HG03558 (cell line): ENCODE measurements around the gene PTCRA.
"Not testable (repeated sequence)": the region's sequence is repeated elsewhere in the genome, so short reads cannot be mapped to it uniquely, and the experiment has no call there.

Experiments used
- ATAC-seq: cut with Tn5 transposase; IDR thresholded peaks from one replicate; pipeline ENCODE4 v1.9.1; 2021; ENCODE audit warnings: moderate number of reproducible peaks; ENCODE audit not compliant: unreplicated experiment; ENCODE audit errors: extremely low read depth

Gene PTCRA

DNA sequence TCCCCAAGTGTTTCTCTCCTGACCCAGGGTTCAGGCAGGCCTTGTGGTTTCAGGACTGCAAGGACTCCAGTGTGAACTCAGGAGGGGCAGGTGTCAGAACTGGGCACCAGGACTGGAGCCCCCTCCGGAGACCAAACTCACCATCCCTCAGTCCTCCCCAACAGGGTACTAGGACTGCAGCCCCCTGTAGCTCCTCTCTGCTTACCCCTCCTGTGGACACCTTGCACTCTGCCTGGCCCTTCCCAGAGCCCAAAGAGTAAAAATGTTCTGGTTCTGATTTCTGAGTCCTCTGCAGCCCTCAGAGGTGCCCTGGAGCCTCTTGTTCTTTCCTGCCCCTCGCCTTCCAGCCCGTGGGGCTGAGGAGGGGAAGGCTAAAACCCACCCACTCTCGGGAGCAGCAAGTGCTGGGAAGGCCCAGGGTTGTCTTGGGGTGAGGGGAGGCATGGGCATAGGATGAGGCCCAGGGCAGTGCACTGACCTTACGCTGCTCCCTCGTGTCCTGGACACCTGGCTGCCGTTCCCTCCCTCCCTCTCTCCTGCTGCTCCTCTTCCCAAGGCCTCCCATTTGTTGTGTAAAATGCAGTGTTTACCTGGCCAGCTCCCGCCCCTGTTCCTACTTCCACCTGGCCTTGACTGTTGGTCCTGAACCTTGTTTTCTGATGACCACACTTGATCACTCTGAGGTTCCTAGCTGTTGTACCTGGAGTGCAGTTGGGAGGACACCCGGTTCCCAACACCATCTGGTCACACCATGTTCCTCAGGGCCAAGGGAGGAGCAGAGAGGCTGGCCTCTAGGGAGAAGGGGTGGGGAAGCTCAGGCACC is 23.3 kb downstream of the PTCRA start:
- ATAC-seq = no peak

GRCh38 chr6:42939810-42940167 is 23.9 kb downstream of the PTCRA start:
- ATAC-seq = no peak

DNA sequence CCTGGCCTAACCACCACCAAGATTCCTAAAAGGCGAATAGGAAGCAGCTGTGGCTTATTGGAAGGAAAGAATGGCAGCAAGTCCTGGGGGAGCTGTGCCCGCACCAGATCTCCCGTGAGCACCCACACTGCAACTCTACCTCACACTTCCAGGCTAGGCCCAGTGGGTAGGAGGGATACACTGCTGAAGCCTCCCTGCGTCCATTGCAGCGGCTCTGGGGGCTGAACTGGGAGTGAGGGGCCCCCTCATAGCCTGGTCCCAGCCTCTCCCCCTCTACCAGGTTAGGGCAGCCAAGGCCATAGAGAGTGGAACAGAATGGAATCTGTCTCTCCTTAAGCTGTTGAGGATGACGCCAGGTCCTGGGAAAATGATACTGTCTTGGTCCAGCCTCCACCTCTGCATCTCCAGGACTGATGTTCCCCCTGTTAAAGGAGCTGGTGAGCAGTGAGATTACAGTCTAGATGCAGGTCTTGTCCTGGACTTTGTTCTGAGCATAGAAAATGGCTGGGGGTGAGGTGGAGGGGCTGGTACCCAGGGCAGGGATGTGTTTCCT is 24.7 kb downstream of the PTCRA start:
- ATAC-seq = no peak

DNA sequence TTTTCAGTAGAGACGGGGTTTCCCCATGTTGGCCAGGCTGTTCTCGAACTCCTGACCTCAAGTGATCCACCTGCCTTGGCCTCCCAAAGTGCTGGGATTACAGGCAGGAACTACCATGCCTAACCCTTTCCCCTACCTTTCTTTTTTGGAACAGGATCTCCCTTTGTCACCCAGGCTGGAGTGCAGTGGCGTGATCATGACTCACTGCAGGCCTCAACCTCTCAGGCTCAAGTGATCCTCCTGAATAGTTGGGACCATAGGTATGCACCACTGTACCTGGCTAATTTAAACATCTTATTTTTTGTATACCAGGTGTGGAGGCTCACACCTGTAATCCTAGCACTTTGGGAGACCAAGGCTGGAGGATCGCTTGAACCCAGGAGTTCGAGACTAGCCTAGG is 25.5 kb downstream of the PTCRA start:
- ATAC-seq = not testable (repeated sequence)

- no peak for ATAC-seq
Measured at GRCh38 chr6:42942444-42942843, 26.6 kb downstream of the PTCRA start.

DNA sequence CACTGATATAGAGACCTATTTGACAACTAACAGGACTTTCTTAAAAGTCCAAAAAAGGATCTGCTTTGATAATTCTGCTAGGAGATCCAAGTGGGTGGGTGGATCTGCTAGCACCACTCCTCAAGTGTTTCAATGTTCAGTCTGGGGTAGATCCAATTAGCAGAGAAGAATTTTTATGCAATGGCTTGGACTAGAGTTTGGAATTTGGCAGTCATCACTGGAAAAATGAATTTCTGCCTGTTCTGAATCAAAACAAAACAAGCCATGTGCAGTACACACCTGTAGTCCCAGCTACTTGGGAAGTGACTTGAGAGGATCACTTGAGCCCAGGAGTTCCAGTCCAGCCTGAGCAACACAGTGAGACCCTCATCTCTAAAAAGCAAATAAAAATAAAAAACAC is 32.1 kb downstream of the PTCRA start:
- ATAC-seq = no peak

- no peak for ATAC-seq
Measured at GRCh38 chr6:42952389-42952788, 36.5 kb downstream of the PTCRA start.

GRCh38 chr6:42954405-42954804 is 38.6 kb downstream of the PTCRA start:
- ATAC-seq = not testable (repeated sequence)

GRCh38 chr6:42958125-42958524 is 42.3 kb downstream of the PTCRA start:
- ATAC-seq = no peak

DNA sequence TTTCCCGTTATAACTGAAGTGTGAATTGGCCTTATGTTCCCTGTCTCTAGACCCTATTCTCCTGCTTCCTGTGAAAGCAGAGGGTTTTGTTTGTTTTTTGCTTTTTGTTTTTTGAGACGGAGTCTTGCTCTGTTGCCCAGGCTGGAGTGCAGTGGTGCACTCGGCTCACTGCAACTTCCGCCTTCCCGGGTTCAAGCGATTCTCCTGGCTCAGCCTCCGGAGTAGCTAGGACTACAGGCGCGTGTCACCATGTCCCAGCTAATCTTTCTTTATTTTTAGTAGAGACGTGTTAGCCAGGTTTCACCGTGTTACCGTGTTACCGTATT is 44.0 kb downstream of the PTCRA start:
- ATAC-seq = no peak

GRCh38 chr6:42960243-42961019 is 44.6 kb downstream of the PTCRA start, which contains the start of gene GNMT:
TSS of gene GNMT (plus strand) at chr6:42960754. CDS start at chr6:42960768, 14 bp downstream.
- ATAC-seq = no peak

DNA sequence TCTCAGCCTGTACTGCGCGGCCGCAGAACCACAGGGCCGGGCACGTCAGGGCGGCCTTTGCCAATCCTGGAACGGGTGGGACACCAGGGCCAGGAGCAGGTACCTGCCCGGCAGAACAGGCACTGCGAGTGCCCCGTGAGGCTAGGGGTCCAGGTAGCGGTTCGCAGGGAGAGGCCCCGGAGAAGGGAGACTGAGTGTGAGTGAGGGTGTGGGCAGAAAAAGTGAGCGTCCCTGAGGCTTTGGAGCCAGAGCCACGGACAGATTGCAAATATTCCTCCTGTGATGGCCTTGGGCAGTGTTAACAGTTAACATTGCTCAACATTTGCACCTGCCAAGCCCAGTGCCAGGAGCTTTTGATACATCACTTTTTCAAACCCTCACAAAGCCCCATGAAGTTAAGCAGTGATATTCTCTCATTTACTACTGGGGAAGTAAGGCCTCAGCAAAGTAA is 45.2 kb downstream of the PTCRA start:
- no peak for ATAC-seq

- no peak for ATAC-seq
Measured at GRCh38 chr6:42962096-42962495, 46.2 kb downstream of the PTCRA start.

- ATAC-seq = no peak
Measured at GRCh38 chr6:42962502-42963178, 46.8 kb downstream of the PTCRA start.

GRCh38 chr6:42963179-42963854 is 47.5 kb downstream of the PTCRA start:
- no peak for ATAC-seq

DNA sequence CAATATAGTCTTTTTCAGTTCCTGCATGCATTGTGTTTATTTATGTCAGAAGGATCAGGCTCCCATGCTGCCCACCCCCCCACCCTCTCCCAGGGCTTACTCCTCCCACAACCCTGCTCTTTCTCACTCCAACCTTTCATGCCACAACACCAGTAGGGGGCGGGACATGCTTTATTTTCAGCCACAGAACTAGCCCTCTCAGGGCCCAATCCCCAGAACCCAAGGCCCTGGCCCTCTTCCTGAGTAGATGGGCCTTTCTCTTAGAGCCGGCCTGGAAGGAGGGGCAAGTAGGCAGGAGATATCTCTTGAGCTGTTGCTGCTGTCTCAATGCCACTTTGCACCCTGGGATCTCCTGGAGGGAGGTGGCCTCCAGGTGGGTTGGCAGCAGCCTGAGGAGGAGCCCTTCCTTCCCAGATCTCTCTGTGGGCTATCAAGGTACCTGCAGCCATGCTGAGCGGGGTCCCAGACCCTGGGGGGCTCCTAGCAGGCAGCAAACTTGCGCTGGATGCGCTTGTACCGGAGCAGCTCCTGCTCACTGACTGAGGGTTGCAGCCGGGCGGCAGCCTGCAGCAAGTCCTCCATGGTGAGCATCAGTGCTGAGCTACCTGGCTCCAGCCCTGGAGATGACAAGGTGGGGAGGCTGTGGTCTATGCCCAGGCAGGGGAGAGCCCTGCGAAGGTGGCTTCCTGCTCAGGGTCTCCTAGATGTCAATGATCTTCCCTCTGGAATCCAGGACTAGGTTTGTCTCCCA is 48.2 kb downstream of the PTCRA start:
- ATAC-seq = no peak

DNA sequence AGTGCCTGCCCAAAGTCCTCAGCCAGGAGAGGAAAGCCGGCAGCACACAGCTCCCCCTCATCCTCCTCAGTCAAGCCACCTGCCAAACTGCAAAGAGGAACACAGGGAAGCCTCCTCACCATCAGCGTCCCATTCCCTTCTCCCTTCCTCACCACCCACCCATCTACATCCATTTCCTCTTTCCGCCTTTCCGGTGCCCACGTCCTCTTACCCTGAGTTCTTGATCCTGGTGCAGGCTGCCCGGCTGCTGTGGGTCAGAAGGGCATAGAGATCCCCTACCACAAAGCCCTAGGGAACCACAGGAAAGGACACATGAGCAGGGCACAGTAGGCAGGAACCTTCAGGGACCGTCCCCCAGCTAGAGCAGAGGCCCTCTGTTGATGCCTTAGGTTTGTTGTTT is 50.7 kb downstream of the PTCRA start:
- no peak for ATAC-seq

DNA sequence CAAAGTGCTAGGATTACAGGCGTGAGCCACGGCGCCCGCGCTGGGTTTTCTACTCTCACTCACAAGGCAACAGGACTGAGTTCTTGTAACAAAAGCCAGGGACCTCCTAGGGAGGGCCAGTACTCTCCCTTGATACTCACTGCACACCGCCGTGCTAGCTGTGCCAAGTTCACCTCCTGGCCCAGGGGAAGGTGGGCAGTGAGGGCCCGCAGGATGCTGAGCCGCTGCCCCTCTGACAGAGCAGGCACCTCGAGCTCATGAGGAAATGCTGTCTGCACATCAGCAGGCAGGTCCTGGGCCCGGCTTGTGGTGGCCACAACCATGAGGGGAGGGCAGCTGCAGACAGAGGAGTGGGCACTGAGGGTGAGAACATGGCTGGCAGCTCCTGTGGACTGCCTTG is 51.4 kb downstream of the PTCRA start:
- ATAC-seq = no peak

GRCh38 chr6:42968126-42968701 is 52.4 kb downstream of the PTCRA start:
- ATAC-seq = no peak
